CD4-positive, alpha-beta T cell (primary cell): ENCODE data around the gene SEPTIN11. TPM values are rescaled to one million over a fixed set of nuclear protein-coding genes. Genes with fewer than 3 reads are reported as not detected.

Source experiments
- ATAC-seq: fragments of 200-7000 bp; cut with Tn5 transposase; one replicate; pipeline ENCODE4 v1.10.0; 2022; ENCODE audit warnings: mild to moderate bottlenecking; ENCODE audit not compliant: poor library complexity
- CTCF ChIA-PET: fragments of 350-600 bp; sonication (Branson Sonifier 250); formaldehyde crosslinking; loops from one replicate; lab custom pipeline; 2021; ENCODE audit warnings: antibody characterized with exemption, inconsistent platforms; lab: Charles Lee
- POLR2A ChIA-PET: fragments of 350-600 bp; sonication (Branson Sonifier 250); formaldehyde crosslinking; loops from one replicate; lab custom pipeline; 2021; ENCODE audit warnings: antibody characterized with exemption, inconsistent platforms; lab: Charles Lee
- DNase-seq, 14 experiments: peaks; one replicate each; pipeline ENCODE4 v3.0.0-alpha.2; 2013 to 2020; ENCODE audit warnings: mixed read lengths in 2 of 14
- H3K27ac ChIP-seq, 2 donors: one replicate each; pipeline versions ENCODE4 v1.5.1 to v1.7.0; 2013; ENCODE audit warnings: low read length in 2 of 2, low read depth in 1 of 2, mild to moderate bottlenecking in 1 of 2
- H3K27me3 ChIP-seq, 2 experiments: 1 replicate in 1 of 2; 2 replicates in 1 of 2; pipeline versions ENCODE4 v1.6.1 to v1.7.0; 2013; ENCODE audit warnings: low read length in 2 of 2, control low read depth in 1 of 2, mild to moderate bottlenecking in 1 of 2, moderate library complexity in 1 of 2; ENCODE audit not compliant: insufficient read depth in 2 of 2, control insufficient read depth in 1 of 2
- H3K36me3 ChIP-seq: one replicate; pipeline ENCODE4 v1.6.1; 2013; ENCODE audit warnings: low read length, control low read depth; ENCODE audit not compliant: insufficient read depth
- H3K4me1 ChIP-seq: one replicate; pipeline ENCODE4 v1.6.1; 2013; ENCODE audit warnings: low read length, control low read depth; ENCODE audit not compliant: insufficient read depth
- H3K4me3 ChIP-seq: one replicate; pipeline ENCODE4 v1.5.1; 2013; ENCODE audit warnings: mild to moderate bottlenecking, low read length, moderate library complexity
- H3K9me3 ChIP-seq, 2 experiments: 1 replicate in 1 of 2; 2 replicates in 1 of 2; pipeline versions ENCODE4 v1.6.1 to v1.7.0; 2013; ENCODE audit warnings: low read length in 2 of 2, mild to moderate bottlenecking in 2 of 2, control low read depth in 1 of 2, moderate library complexity in 1 of 2; ENCODE audit not compliant: control insufficient read depth in 1 of 2, insufficient read depth in 1 of 2
- H3K27ac Mint-ChIP-seq: one replicate; pipeline ENCODE4 v1.8.0; 2020; ENCODE audit warnings: mixed read lengths
- H3K27me3 Mint-ChIP-seq: one replicate; pipeline ENCODE4 v1.8.0; 2021; ENCODE audit warnings: mixed read lengths
- H3K36me3 Mint-ChIP-seq: one replicate; pipeline ENCODE4 v1.8.0; 2021; ENCODE audit warnings: low read depth, mixed read lengths
- H3K4me1 Mint-ChIP-seq: one replicate; pipeline ENCODE4 v1.8.0; 2021; ENCODE audit warnings: low read depth, mixed read lengths
- H3K4me3 Mint-ChIP-seq: one replicate; pipeline ENCODE4 v1.8.0; 2020; ENCODE audit warnings: mild to moderate bottlenecking, mixed read lengths
- H3K9me3 Mint-ChIP-seq: one replicate; pipeline ENCODE4 v1.8.0; 2020; ENCODE audit warnings: mixed read lengths
- intact Hi-C, 2 experiments: fragments of 100-400 bp; cut with DNase I in 1 of 2; cut with micrococcal nuclease in 1 of 2; formaldehyde crosslinking; loops; one replicate each; pipeline versions ENCODE4 v1.15.1 to v1.9.0; 2023 to 2025; cut with DNase I, micrococcal nuclease
- total RNA-seq, 174 experiments: library from RNA in 2 of 174; stranded (reverse) in 2 of 174; gene quantifications; one replicate each; pipeline ENCODE4 v1.2.3 and lab custom pipeline; 2021 to 2026
- TF ChIP-seq, protein P1 (sequence below): fragments of 200-600 bp; IDR thresholded peaks from one replicate; pipeline ENCODE4 v1.8.0; 2022; ENCODE audit warnings: antibody characterized with exemption, mild to moderate bottlenecking

SEPTIN11 gene
- total RNA-seq, 2 experiments from 2014 or later = 8.1 to 9.4 TPM

DNA sequence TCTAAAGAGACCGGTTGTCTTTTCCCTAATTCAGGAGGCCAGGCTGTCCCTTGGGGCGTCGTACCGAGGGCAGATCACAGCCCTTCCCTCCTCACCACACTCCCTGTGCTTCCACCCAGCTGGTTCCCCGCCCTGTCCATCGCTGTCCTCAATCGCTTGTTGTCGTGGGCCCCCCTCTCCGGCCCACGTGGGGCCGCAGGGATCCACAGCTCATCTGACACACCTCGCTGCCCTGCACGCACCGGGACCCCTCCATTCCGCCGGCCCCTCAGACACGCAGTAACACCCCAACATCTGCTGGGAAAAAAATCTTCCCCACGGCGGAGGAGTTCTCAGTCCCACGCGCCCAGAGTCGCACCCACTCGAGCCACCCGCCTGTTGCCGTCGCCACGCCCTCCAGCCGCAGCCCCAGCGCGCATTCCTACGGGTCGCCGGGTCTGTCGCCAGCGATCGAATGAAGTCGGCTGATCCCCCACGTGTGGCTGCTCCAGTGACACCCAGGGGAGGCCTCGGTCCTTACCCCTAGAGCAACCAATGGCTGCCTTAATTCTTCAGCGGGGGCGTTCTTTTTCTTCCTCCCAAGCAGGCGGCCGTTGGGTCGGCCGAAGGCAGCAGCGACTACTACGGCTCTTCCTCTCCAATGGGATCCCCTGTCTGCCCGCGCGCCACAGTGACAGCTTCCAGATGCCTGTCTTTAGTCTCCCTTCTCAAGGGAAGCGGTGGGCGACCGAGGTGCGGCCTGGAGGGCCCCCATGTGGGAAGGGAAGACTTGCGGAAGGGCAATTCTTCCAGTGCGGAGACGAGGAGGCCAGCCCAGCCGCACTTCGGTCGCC lies 893 bp upstream of the SEPTIN11 start:
- TF ChIP-seq, protein P1, sequence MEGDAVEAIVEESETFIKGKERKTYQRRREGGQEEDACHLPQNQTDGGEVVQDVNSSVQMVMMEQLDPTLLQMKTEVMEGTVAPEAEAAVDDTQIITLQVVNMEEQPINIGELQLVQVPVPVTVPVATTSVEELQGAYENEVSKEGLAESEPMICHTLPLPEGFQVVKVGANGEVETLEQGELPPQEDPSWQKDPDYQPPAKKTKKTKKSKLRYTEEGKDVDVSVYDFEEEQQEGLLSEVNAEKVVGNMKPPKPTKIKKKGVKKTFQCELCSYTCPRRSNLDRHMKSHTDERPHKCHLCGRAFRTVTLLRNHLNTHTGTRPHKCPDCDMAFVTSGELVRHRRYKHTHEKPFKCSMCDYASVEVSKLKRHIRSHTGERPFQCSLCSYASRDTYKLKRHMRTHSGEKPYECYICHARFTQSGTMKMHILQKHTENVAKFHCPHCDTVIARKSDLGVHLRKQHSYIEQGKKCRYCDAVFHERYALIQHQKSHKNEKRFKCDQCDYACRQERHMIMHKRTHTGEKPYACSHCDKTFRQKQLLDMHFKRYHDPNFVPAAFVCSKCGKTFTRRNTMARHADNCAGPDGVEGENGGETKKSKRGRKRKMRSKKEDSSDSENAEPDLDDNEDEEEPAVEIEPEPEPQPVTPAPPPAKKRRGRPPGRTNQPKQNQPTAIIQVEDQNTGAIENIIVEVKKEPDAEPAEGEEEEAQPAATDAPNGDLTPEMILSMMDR = no peak
- H3K27ac ChIP-seq = no peak overlapping the region
- DNase-seq = peak; percentile 26 to 88 (median 54)
- Mint-ChIP-seq H3K4me1 (peaks cover 21% of the 10 kb centered on the region), H3K4me3 (peak overlapping the region; percentile 89), H3K27me3 (no peaks in the 10 kb centered on the region), H3K36me3 (peaks cover 5% of the 10 kb centered on the region), H3K27ac (peak overlapping the region; percentile 76), H3K9me3 (no peaks in the 10 kb centered on the region)
- ChIA-PET POLR2A (interaction anchor here (1.0 to 3.4 kb wide), 8 partner anchors 23 to 128 kb away, joined by 3 to 12 read pairs (median 6); no protein-coding TSS in a partner anchor), CTCF (interaction anchor here (0.7 to 1.0 kb wide), 3 partner anchors 17 to 45 kb away, joined by 3 to 4 read pairs (median 3); no protein-coding TSS in a partner anchor)
- H3K4me3 ChIP-seq = peak overlapping the region; percentile 75
- H3K27me3 ChIP-seq = no peaks in the 10 kb centered on the region
- no peaks in the 10 kb centered on the region for H3K9me3 ChIP-seq
- no peaks in the 10 kb centered on the region for H3K36me3 ChIP-seq
- intact Hi-C loops = loop anchor here (2.0 to 5.0 kb wide), 2 partner anchors 96 to 209 kb away; partner anchors contain the start of gene CCNG2 (in 1 of the 2)
- ATAC-seq = peak; percentile 57
- H3K4me1 ChIP-seq = peaks cover 27% of the 10 kb centered on the region

DNA sequence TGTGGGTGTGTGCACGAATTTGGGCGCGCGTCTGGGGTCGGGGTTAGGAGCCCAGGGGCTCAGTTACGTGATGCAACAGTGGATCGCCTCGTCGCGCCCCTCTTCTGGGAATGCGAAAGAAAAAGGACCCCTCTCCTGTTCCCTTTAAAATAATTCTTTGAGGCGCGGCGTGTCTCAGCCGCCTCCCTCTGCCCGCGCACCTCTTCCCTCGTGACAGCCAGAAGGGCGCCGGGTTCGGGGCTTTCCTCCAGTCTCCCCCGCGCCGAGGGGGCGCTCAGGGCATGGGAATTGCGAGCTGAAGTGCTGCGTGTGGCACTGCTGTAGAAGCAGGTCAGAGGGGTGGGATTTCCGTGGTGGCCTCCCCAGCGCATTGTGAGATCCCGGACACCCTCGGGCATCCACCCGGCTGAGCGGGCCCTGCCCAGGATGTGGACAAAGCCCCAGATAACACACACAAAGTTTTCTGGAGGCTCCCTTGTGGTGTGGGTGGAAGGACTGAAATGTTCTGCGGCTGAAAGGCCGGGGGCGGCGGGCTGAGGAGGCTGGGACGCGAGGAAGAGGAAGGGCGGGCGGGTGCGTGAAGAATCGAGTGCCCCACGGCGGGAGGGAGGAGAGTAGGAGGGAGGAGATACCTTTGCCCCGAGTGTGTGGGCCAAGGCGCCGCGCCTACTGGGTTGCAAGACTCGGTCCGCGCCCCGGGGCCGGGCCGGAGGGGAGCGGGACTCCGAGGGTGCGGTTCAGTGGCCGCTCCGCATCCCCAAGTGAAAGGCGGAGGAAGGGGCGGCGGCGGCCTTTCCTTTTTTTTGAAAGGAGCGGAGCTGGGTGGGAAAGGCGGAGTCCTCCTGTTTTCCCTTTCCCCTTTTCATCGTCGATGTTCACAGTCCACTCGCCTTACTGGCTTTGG lies 752 bp downstream of the SEPTIN11 start:
- TF ChIP-seq, protein P1 = no peak
- peaks cover 24% of the 10 kb centered on the region for H3K4me1 Mint-ChIP-seq
- Histone ChIP-seq H3K27me3 (no peaks in the 10 kb centered on the region), H3K4me3 (peak overlapping the region; percentile 75), H3K4me1 (peaks cover 27% of the 10 kb centered on the region), H3K9me3 (no peaks in the 10 kb centered on the region), H3K27ac (no peak overlapping the region), H3K36me3 (no peaks in the 10 kb centered on the region)
- intact Hi-C loops = loop anchor here (1.0 to 10.0 kb wide), 4 partner anchors 37 to 254 kb away; no protein-coding TSS in a partner anchor
- POLR2A ChIA-PET = interaction anchor here (0.6 to 1.9 kb wide), 9 partner anchors 27 to 126 kb away, joined by 3 to 12 read pairs (median 5); no protein-coding TSS in a partner anchor
- DNase-seq (peak; percentile 6 to 78 (median 28)), ATAC-seq (peak; percentile 34)
- CTCF ChIA-PET = interaction anchor here (0.9 to 1.7 kb wide), 3 partner anchors 21 to 43 kb away, joined by 3 to 5 read pairs (median 4); no protein-coding TSS in a partner anchor
- no peaks in the 10 kb centered on the region for H3K27me3 Mint-ChIP-seq
- peaks cover 5% of the 10 kb centered on the region for H3K36me3 Mint-ChIP-seq
- peak overlapping the region; percentile 89 for H3K4me3 Mint-ChIP-seq
- peak overlapping the region; percentile 76 for H3K27ac Mint-ChIP-seq
- no peaks in the 10 kb centered on the region for H3K9me3 Mint-ChIP-seq
